ENCODE results near the gene BAG3. TPM values are rescaled to one million over a fixed set of nuclear protein-coding genes. Genes with fewer than 3 reads are reported as not detected.

The BAG3 gene
- total RNA-seq, 6 experiments from 2014 or later = 12.5 to 26.0 (median 18.2) TPM

DNA sequence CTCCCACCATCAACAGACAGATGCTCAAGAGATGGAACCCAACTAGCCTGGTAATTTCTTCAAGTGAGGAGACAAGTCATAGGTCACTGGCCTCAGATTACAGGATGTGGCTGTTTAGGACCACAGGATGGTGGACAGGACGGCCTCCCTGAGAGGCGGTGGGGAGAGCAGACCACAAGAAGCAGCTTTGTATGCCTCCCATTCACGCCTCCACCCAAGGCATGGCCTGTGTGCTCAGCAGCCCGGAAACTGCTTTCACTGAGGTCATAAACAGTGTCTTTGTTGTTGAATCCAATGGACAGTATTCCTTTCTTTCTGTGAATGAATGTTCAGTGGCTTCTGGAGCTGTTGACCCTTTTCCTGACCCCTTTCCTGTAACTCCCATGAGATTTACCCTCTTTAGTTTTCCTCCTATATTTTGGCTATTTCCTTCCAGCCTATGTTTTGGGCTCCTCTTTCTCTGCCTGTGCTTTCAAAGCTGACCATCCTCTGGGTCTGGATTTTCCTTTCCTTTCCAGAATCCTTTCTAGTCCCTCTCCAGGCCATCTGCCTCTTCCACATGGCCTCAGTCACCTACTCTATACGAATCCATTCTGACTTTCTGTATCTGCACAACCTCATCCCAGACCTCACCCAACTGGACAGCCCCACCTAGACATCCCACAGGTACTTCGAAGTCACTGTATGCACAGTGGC, 42.2 kb downstream of the BAG3 start:
- intact Hi-C loops (cut with DNase I) = no loop called here
- H3K27ac ChIP-seq = no peak overlapping the region
- no peak overlapping the region for H3K4me3 ChIP-seq
- no peak for TF ChIP-seq POLR2A (IDR thresholded peaks at IDR 0.05)
- TF ChIP-seq, protein P1, sequence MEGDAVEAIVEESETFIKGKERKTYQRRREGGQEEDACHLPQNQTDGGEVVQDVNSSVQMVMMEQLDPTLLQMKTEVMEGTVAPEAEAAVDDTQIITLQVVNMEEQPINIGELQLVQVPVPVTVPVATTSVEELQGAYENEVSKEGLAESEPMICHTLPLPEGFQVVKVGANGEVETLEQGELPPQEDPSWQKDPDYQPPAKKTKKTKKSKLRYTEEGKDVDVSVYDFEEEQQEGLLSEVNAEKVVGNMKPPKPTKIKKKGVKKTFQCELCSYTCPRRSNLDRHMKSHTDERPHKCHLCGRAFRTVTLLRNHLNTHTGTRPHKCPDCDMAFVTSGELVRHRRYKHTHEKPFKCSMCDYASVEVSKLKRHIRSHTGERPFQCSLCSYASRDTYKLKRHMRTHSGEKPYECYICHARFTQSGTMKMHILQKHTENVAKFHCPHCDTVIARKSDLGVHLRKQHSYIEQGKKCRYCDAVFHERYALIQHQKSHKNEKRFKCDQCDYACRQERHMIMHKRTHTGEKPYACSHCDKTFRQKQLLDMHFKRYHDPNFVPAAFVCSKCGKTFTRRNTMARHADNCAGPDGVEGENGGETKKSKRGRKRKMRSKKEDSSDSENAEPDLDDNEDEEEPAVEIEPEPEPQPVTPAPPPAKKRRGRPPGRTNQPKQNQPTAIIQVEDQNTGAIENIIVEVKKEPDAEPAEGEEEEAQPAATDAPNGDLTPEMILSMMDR (IDR thresholded peaks at IDR 0.05) = no peak
- no peaks in the 10 kb centered on the region for H3K36me3 ChIP-seq
- peak in 2 of 4 donors; percentile 26 to 35 for ATAC-seq
- WGBS (ENCODE audit: insufficient coverage, low coverage, low lambda C conversion rate, missing lambda C conversion rate) = 59% methylated on average over 4 of the region's 6 CpGs
- H3K4me1 ChIP-seq = no peaks in the 10 kb centered on the region
- no peaks in the 10 kb centered on the region for H3K9me3 ChIP-seq
- no peaks in the 10 kb centered on the region for H3K27me3 ChIP-seq
- DNase-seq = no peak

DNA sequence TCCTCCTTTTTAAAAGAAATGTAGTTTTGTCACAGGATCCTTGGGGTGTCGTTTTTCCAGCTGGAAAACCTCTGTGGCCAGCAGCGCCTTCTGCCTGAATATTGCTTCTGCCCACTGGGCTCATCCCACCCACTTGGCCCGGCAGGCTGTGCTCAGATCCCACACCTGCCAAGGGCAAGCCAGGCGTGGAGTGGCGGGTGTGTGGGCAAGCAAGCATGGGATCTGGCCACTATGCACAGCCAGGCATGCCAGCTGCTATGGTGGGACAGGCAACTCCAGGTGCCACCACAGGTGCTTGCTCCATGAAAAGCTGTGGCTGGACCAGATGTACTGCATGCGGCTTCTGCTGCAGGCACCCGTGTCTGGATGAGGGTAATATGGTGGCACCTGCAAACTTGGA, 43.4 kb downstream of the BAG3 start:
- no peak overlapping the region for H3K27ac ChIP-seq
- no peaks in the 10 kb centered on the region for H3K4me1 ChIP-seq
- ATAC-seq = no peak
- no peaks in the 10 kb centered on the region for H3K9me3 ChIP-seq
- intact Hi-C loops (cut with DNase I) = no loop called here
- no peak for DNase-seq
- TF ChIP-seq, protein P1 (IDR thresholded peaks at IDR 0.05) = no peak
- no peak for TF ChIP-seq POLR2A (IDR thresholded peaks at IDR 0.05)
- H3K36me3 ChIP-seq = no peaks in the 10 kb centered on the region
- no peaks in the 10 kb centered on the region for H3K27me3 ChIP-seq
- no peak overlapping the region for H3K4me3 ChIP-seq
- 86% methylated on average over 3 of the region's 7 CpGs for WGBS (ENCODE audit: insufficient coverage, low coverage, low lambda C conversion rate, missing lambda C conversion rate)

DNA sequence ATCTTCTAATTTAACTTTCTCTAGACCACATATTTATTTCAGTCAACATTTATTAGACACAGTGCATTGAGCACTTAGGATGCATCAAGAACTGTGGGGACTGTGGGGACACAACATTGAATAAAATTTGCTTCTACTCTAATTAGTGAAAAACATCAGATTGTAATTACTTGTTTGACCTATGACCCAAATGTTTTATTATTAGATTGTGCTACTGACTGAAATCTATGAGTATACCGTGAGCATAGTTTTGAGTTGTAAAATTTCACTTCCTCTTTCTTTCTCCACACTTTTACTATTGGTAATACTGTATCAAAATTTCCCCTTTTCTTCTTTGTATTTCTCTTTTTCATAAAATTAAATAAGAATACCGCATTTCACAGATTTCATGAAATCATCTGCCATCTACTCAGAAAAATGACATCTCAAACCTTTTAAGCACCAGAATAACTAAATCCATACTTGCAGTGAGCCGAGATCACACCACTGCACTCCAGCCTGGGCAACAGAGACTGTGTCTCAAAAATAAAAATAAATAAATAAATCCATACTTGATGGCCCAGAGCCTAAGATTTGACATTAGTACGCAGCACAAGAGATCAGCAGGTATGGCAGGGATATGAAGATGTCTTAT, 49.3 kb downstream of the BAG3 start:
- no peaks in the 10 kb centered on the region for H3K9me3 ChIP-seq
- DNase-seq (no peak), ATAC-seq (no peak)
- H3K4me1 ChIP-seq = no peaks in the 10 kb centered on the region
- intact Hi-C loops (cut with DNase I) = no loop called here
- 60% methylated on average over 4 of the region's 4 CpGs for WGBS (ENCODE audit: insufficient coverage, low coverage, low lambda C conversion rate, missing lambda C conversion rate)
- TF ChIP-seq POLR2A (IDR thresholded peaks at IDR 0.05) = no peak
- TF ChIP-seq, protein P1 (IDR thresholded peaks at IDR 0.05) = no peak
- no peaks in the 10 kb centered on the region for H3K36me3 ChIP-seq
- no peak overlapping the region for H3K27ac ChIP-seq
- no peak overlapping the region for H3K4me3 ChIP-seq
- H3K27me3 ChIP-seq = no peaks in the 10 kb centered on the region

DNA sequence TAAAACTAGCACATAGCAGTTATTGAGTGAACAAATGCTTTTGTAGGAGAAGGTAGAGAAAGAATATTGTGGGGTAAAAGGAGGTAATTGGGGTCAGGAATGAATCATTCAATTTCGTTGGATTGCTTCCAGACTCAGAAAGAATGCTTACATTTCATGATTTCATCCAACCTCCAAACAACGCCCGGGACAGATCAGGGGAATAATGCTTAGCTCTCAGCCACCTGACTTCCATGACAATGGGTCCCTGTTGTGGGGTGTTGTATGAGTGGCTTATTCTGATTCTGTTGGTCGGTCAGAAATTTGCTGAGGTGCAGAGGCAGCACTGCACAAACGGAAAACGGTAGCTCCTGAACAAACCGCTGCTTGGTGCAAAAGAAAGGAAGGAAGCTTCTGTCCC, 50.7 kb downstream of the BAG3 start:
- Histone ChIP-seq H3K36me3 (no peaks in the 10 kb centered on the region), H3K9me3 (no peaks in the 10 kb centered on the region), H3K27me3 (no peaks in the 10 kb centered on the region), H3K4me3 (no peak overlapping the region), H3K4me1 (no peaks in the 10 kb centered on the region), H3K27ac (no peak overlapping the region)
- TF ChIP-seq, protein P1 (IDR thresholded peaks at IDR 0.05) = no peak
- no peak for TF ChIP-seq POLR2A (IDR thresholded peaks at IDR 0.05)
- no peak for DNase-seq
- intact Hi-C loops (cut with DNase I) = no loop called here
- WGBS (ENCODE audit: insufficient coverage, low coverage, low lambda C conversion rate, missing lambda C conversion rate) = 54% methylated on average over 2 of the region's 7 CpGs
- no peak for ATAC-seq

Measured in right lobe of liver (tissue), 6 donors.